SKM-1 (cell line): ENCODE results near the gene WBP2.
"Not testable (repeated sequence)": the region's sequence is repeated elsewhere in the genome, so short reads cannot be mapped to it uniquely, and the experiment has no call there.

Experiments
- DNase-seq: peaks from one replicate; lab custom pipeline; 2025; ENCODE audit not compliant: unreplicated experiment; lab: John Stamatoyannopoulos, UW

The WBP2 gene

DNA sequence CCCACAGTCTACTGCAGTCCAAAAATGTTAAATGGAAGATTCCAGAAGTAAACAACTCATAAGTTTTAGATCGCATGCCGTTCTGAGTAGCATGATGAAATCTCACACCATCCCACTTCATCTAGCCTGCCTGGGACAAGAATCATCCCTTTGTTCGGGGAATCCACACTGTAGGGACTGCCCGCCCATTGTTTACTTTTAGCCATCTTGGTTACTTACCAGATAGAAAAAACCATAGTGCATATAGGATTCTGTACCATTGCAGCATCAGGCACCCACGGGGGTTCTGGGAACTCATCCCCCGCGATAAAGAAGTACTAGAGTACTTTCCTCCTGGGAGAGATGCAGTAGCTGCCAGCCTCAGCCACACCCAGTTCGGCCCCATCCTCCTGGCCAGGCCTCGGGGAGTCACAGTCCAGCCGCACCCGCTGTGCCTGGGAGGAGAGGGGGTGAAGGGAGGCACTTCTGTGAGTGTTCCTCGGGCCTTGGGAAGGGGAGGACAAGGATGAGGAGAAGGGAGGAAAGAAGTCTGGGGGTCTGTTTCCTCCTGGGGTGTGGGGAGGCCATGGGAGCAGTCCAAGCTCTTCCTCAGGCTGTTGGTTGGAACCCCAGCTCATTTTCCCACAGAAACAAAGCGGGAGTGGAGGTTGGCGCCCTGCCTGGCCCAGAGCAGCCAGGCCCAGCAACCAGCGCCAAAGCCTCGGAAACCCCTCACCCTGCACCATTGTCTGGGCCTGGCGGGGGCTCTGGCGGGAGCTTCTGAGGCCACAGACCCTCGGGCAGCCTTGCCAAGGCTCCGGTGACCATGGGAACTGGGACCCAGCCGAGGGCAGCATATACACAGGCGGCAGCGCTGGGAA is 14.4 kb upstream of the WBP2 start:
- DNase-seq, result no peak

DNA sequence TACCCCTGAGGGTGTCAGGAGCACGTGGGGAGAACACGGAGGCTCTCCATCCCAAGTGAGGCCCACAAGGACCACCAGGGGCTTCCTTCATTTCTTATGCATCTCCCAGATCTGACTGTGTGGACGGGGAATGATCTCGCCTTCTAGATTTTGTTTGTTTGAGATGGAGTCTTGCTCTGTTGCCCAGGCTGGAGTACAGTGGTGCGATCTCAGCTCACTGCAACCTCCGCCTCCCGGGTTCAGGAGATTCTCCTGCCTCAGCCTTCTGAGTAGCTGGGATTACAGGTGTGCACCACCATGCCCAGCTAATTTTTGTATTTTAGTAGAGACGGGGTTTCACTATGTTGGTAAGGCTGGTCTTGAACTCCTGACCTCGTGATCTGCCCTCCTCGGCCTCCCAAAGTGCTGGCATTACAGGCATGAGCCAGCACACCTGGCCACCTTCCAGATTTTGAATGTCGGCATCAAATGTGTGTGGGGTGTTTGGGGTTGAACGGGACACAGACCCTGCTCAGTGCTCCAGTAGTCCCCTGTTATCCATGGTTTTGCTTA is 13.7 kb upstream of the WBP2 start:
- DNase-seq, result not testable (repeated sequence)

- DNase-seq, result not testable (repeated sequence)
These were observed 10.5 kb upstream of the WBP2 start for GRCh38 chr17:75865404-75866188.

- DNase-seq, result not testable (repeated sequence)
These were observed 9.8 kb upstream of the WBP2 start for GRCh38 chr17:75864887-75865286.

DNA sequence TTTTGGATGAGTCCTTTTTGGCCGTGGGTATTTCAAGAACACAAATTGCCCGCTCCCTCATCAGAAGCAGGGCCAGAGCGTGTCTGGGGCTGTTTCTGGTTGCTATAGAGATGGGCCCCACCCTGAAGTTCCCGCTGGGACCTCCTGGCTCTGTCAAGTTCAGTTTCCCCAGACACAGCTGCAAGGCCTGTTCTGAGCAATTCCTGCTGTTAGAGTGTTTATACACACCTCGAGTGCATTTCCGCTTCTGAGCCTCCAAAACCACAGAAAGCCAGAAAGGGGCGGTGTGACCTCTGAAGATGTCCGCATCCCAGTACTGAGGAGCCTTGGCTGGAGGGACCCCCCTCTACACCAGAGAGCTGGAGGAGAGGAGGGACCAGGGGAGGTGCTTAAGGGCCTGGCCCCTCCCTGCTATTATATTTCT is 9.3 kb upstream of the WBP2 start:
- no peak for DNase-seq

DNA sequence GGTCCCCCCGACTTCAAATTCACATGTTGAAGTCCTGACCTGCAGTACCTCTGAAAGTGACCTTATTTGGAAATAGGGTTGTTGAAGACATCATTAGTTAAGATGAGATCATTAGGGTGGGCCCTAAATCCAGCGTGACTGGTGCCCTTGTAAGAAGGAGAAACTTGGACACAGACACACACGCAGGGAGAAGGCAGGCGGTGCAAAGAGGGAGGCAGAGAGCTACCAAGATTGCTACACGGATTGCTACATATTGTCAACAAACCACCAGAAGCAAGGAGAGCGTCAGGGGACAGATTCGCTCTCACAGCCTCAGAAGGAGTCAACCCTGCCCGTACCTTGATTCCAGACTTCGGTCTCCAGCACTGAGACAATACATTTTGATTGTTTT is 6.8 kb upstream of the WBP2 start:
- DNase-seq, result no peak

DNA sequence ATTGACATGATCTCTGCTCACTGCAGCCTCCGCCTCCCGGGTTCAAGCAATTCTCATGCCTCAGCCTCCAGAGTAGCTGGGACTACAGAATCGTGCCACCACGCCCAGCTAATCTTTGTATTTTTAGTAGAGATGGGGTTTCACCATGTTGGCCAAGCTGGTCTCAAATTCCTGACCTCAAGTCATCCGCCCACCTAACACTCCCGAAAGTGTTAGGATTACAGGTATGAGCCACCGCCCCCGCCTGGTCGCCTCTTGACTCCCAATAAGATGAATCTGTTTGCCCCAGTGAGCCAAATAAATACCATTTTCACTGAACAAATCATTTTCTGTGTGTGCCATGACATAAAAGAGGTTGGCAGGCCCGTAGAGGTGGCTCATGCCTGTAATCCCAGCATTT is 4.2 kb upstream of the WBP2 start:
- not testable (repeated sequence) for DNase-seq

GRCh38 chr17:75856062-75856756 is 1.1 kb upstream of the WBP2 start:
- no peak for DNase-seq

GRCh38 chr17:75854881-75855309 is 240 bp downstream of the WBP2 start:
- no peak for DNase-seq

GRCh38 chr17:75854101-75854748 is 910 bp downstream of the WBP2 start:
- no peak for DNase-seq

DNA sequence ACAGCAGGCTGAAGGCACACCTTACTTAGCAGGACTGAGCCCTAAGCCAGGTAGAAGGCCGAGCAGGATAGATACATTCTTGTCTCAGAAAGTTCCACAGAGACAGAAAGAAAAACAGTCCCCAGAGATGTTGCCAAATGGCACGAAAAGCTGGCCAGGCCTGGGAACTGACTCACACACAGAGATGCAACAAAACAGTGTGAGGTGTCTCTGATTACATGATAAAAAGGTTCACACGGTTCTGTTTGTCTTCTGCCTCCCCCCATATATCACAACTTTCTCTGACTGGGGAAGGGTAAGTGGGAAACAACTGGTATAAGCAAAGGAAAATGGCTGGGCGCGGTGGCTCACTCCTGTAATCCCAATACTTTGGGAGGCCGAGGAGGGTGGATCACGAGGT is 1.7 kb downstream of the WBP2 start:
- DNase-seq, result no peak

DNA sequence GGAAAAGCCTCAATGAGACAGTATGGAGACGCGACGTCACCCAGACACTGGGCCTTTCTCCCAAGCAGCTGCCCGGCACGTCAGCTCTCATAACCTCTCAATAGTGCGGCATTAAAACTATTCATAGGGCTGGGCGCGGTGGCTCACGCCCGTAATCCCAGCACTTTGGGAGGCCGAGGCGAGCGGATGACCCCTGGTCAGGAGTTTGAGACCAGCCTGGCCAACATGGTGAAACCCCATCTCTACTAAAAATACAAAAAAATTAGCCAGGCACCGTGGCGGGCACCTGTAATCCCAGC is 3.5 kb downstream of the WBP2 start:
- DNase-seq, result not testable (repeated sequence)

DNA sequence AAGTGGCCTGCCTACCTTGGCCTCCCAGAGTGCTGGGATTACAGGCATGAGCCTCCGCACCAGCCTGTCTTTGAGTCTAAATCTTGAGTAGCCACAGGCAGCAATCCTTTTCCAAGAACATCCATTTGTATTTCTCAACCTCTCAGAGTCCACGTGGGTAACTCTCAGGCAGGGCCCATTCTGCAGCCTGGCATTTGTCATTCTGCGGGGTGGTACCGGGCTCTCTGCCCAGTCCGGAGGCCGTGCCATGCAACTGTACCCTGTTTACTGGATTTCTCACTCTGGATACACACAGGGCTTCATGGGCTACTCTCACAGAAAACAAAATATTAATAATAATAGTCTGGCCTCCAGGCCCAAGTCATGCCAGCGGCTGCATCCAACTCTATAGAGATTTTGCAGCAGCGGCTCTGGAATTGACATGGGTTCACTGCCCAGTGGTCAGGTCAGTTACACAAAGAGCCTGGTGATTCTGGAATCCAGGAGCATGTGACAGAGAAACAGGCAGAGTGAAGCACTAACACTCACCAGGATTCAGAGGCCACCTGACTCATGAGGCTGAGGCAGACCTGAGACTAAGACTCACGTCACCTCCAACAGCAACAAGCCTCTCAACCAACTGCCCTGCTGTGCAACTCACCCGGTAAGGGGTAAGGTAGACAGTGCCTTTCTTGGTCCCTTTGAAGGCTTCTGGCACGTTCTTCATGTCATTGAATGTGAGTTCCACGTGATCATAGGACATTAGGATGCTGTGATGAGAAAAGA is 4.0 kb downstream of the WBP2 start:
- no peak for DNase-seq

DNA sequence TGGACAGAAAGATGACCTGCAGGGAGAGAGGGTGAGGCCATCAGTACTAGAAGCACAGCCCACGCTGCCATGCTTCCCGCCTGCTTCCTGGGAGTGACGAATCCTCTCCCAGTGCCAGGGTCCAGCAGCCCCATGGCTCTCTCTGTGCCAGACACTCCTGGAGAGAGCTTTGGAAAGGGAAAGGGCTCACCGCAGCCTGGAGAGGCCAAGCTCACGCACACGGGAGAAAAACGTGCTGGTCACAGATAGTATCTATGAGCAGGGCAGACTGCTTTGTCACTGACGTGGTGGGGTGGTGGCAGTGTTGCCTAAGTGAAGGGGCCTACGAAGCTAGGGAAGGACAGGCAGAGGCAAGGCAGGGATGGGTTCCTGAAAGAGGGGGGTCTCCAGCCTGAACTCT is 5.4 kb downstream of the WBP2 start:
- no peak for DNase-seq

- no peak for DNase-seq
These were observed 5.9 kb downstream of the WBP2 start for GRCh38 chr17:75849279-75849646.

DNA sequence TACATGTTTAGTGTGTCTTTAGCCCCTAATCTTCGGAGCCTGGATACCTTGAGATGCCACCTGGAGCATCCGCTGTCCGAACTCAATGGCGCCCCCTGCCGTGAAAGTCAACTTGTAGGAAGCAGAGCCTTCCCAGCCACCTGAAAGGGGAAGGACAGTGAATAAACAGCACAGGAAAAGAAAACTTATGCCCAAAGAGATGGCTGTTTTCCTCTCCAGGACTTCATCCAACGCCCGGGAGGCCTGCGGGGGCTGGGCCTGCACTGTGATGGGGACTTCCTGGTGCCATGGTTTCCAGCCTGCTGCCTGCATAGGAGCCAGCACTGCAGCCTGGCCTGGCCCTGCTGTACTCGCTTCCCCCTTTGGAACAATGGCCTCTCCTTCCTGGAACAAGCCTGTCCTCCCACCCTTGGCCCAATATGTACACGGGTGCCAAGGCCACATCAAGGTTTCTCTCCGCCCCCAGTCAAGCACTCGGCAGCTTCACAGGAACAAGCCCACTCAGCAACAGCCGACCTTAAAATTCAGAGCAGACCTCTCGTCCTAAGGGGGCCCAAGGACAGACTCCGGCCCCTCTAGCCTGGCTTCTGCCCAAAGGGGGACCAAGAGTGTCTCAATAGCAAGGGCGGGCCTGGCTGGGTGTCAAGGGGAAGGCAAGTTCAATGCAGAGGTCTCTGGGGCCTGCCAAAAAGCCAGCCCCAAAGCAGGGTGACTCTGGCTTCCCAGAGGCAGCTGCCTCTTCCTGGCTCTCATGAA is 6.4 kb downstream of the WBP2 start:
- DNase-seq, result peak; percentile 50

DNA sequence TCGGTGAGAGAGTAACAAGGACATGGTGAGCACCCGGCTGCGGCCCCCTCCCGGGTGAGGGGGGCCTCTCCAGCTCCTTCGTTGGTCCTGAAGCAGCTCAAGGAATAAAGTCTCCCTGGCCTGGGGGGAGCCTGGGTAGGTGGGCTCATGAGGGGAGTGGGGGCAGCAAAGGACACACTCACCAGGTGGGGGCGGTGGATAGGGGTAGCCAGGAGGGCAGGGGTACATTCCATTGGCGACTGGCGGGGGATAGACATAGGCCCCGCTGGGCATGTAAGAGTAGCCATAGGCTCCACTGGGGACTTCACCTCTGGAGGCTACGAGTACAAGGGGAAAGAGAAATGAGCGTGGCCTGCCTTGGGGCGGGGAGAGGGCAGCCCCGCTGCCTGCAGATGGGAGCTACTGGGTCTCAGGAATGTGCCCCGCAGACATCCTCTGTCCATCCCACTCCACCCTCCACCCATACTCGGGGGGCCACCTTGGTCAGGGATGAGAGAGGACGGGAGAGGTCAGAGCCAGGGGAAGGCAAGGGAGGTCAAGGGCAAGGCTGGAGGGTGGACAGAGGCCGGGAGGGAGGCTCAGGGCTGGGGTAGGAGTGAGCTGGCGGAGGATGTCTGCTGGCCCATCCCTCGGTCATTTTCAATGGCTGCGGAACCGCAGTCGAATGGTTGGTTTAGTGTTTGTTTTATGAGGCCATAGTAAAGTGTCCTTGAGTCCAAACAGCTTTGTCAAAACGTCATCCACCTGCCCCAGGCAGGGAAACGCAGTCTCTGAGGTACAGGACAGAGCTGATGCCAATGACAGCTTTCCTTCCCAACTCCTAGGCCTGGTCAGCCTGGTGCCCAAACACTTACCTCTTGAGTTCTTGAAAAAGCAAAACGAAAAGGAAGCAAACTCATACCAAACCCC is 7.3 kb downstream of the WBP2 start:
- DNase-seq, result no peak
